Measurements from ENCODE around the gene PTPRT.

DNA sequence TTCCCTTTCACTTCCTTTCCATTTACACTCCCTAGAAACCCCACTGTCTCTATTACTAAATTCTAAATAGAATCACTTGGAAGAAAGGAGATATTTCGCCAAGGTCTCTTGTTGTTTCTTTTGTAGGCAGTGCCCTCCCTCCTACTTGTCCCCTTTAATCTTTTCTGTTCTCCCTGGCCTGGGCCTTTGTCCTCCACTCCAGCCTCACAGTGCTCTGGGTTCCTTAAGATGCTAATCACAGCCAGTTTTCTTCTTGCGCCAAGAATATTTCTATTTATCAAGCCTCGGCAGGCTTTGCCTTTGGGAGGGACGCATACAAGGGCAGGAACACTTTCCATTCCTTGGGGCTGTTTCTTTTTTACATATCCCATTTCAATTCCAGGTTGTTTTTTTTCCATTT, 1051.0 kb downstream of the PTPRT start:
- TF ChIP-seq, protein P1, sequence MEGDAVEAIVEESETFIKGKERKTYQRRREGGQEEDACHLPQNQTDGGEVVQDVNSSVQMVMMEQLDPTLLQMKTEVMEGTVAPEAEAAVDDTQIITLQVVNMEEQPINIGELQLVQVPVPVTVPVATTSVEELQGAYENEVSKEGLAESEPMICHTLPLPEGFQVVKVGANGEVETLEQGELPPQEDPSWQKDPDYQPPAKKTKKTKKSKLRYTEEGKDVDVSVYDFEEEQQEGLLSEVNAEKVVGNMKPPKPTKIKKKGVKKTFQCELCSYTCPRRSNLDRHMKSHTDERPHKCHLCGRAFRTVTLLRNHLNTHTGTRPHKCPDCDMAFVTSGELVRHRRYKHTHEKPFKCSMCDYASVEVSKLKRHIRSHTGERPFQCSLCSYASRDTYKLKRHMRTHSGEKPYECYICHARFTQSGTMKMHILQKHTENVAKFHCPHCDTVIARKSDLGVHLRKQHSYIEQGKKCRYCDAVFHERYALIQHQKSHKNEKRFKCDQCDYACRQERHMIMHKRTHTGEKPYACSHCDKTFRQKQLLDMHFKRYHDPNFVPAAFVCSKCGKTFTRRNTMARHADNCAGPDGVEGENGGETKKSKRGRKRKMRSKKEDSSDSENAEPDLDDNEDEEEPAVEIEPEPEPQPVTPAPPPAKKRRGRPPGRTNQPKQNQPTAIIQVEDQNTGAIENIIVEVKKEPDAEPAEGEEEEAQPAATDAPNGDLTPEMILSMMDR (conservative IDR thresholded peaks at IDR 0.05 in 1 of 2, IDR thresholded peaks at IDR 0.05 in 1 of 2; ENCODE audit: low read depth in 1 of 2, low read length in 2 of 2), result no peak
- no peak for TF ChIP-seq EZH2 (IDR thresholded peaks at IDR 0.05; ENCODE audit: low read length, missing control alignments)
